ENCODE results near the gene KHDC4. TPM values are rescaled to one million over a fixed set of nuclear protein-coding genes. Genes with fewer than 3 reads are reported as not detected.

The KHDC4 gene
- total and polyA plus RNA-seq, 2 of the 13 experiments (the other 11 are each of a cell fraction or from before 2014, with no cell fraction given) = 33.5 to 92.0 TPM

- TF ChIP-seq PREB (CRISPR knock-in tag; IDR thresholded peaks at IDR 0.05) (no peak), SYNCRIP (IDR thresholded peaks at IDR 0.05; ENCODE audit: insufficient read depth, low read depth, low read length) (no peak), SNAPC2 (CRISPR knock-in tag; IDR thresholded peaks at IDR 0.05) (no peak; the same call in 1 of the 2 replicates), AGO1 (IDR thresholded peaks at IDR 0.05; ENCODE audit: low read depth, low read length, poor library complexity, severe bottlenecking) (no peak), NR2F2 (IDR thresholded peaks at IDR 0.05; ENCODE audit: borderline replicate concordance, low read depth) (no peak), EEA1 (CRISPR knock-in tag; IDR thresholded peaks at IDR 0.05; ENCODE audit: borderline replicate concordance) (no peak), KAT7 (CRISPR knock-in tag; IDR thresholded peaks at IDR 0.05; ENCODE audit: borderline replicate concordance) (no peak), ZNF83 (CRISPR knock-in tag; IDR thresholded peaks at IDR 0.05; ENCODE audit: borderline replicate concordance) (no peak), RCOR2 (CRISPR knock-in tag; IDR thresholded peaks at IDR 0.05) (no peak), ZNF775 (CRISPR knock-in tag; IDR thresholded peaks at IDR 0.05; ENCODE audit: borderline replicate concordance) (no peak), RBM39 (IDR thresholded peaks at IDR 0.05; ENCODE audit: low read depth, low read length, poor library complexity, severe bottlenecking) (no peak), ZNF3 (CRISPR knock-in tag; IDR thresholded peaks at IDR 0.05) (no peak), ZNF891 (CRISPR knock-in tag; IDR thresholded peaks at IDR 0.05) (no peak), SIN3A (IDR thresholded peaks at IDR 0.05; ENCODE audit: borderline replicate concordance, low read depth, low read length) (peak; percentile 44; the same call in 1 of the 2 replicates), HDAC1 (CRISPR knock-in tag; IDR thresholded peaks at IDR 0.05) (no peak), ZNF652 (CRISPR knock-in tag; IDR thresholded peaks at IDR 0.05; ENCODE audit: borderline replicate concordance, low read depth) (no peak), ZNF710 (CRISPR knock-in tag; IDR thresholded peaks at IDR 0.05; ENCODE audit: borderline replicate concordance) (0 out of 2 replicates have a peak, but pooled peaks have one; percentile 13), ZNF883 (CRISPR knock-in tag; IDR thresholded peaks at IDR 0.05; ENCODE audit: not compliant biosample characterization) (no peak), HHEX (CRISPR knock-in tag; IDR thresholded peaks at IDR 0.05) (no peak), AKAP8 (CRISPR knock-in tag; IDR thresholded peaks at IDR 0.05) (no peak), ZNF12 (CRISPR knock-in tag; IDR thresholded peaks at IDR 0.05) (no peak), HMGXB4 (CRISPR knock-in tag; IDR thresholded peaks at IDR 0.05; ENCODE audit: borderline replicate concordance in 1 of 2, low read depth in 1 of 2) (peak; percentile 18 to 34; a peak in 1 of 4 replicates), ZNF569 (CRISPR knock-in tag; IDR thresholded peaks at IDR 0.05; ENCODE audit: borderline replicate concordance) (no peak), THAP11 (CRISPR knock-in tag; IDR thresholded peaks at IDR 0.05) (no peak), ZNF724P (CRISPR knock-in tag; IDR thresholded peaks at IDR 0.05; ENCODE audit: borderline replicate concordance) (no peak), ZBTB7A (CRISPR knock-in tag; IDR thresholded peaks at IDR 0.05) (0 out of 2 replicates have a peak, but pooled peaks have one; percentile 73), ZNF343 (CRISPR knock-in tag; IDR thresholded peaks at IDR 0.05) (no peak)
Observed at GRCh38 chr1:155978325-155978972, 44.2 kb upstream of the KHDC4 start, which contains the start of gene ARHGEF2 (continued).
